SH-SY5Y (cell line): Measurements from ENCODE around the gene YWHAE.

Experiments used
- GATA2 ChIP-seq: IDR thresholded peaks from 2 replicates; pipeline ENCODE4 v1.6.1; 2011; ENCODE audit warnings: mild to moderate bottlenecking, low read depth, low read length
- GATA3 ChIP-seq: IDR thresholded peaks from 2 replicates; pipeline ENCODE4 v1.6.1; 2011; ENCODE audit warnings: low read depth, mild to moderate bottlenecking, low read length, moderate library complexity

DNA sequence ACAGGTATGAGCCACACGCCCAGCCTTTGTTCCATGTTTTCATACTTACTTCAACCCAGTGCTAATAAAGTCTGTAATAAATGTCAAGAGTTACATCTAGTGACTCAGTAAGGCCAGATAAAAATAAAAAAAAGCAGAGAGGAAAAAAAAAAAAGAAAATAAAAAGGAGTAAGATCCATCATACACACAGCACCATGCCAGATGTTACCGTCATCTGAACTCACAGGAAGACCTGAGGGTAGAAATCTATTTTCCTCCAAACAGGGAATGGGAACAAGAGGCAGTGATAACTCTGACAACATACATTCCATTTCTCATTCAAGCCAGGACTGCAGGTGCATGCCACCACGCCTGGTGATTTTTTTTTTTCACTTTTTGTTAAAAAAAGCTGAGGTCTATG, 35.3 kb upstream of the YWHAE start:
- TF ChIP-seq GATA3 (no peak), GATA2 (no peak)
